A673 (cell line): ENCODE measurements around the gene PDCL3.

Source experiments
- EZH2 ChIP-seq: fragments of 200-600 bp; sonication (generic); IDR thresholded peaks from 2 replicates; pipeline ENCODE4 v1.6.1; 2017; ENCODE audit warnings: borderline replicate concordance, low read depth, mild to moderate bottlenecking, mixed read lengths, antibody characterized with exemption, low read length; ENCODE audit not compliant: poor library complexity, severe bottlenecking
- TF ChIP-seq, protein P1 (sequence below): fragments of 300-800, 200-600 bp; sonication (generic); conservative IDR thresholded peaks from 2 replicates; pipeline ENCODE4 v1.5.1; 2017; ENCODE audit warnings: low read depth, mild to moderate bottlenecking, antibody characterized with exemption, low read length, moderate library complexity, mixed read lengths

DNA sequence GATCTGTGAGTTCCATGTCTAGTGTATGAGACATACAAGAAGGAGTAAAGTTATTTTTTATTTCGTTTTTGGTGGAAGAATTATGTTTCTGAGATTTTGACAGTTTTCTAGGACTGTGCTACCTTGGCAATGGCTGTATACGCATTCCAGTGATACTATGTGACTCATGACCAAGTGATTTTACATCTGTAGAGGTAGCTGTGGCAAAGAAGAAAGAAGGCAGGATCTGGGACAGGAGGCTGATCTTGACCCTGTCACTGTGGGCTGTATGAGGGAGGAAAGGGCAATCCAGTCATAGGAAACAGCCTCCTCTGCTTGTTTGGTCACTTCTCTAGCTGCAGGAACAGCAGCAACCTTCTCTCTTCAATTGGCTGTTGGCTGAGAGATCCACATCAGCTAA, 44.0 kb upstream of the PDCL3 start:
- TF ChIP-seq, protein P1, sequence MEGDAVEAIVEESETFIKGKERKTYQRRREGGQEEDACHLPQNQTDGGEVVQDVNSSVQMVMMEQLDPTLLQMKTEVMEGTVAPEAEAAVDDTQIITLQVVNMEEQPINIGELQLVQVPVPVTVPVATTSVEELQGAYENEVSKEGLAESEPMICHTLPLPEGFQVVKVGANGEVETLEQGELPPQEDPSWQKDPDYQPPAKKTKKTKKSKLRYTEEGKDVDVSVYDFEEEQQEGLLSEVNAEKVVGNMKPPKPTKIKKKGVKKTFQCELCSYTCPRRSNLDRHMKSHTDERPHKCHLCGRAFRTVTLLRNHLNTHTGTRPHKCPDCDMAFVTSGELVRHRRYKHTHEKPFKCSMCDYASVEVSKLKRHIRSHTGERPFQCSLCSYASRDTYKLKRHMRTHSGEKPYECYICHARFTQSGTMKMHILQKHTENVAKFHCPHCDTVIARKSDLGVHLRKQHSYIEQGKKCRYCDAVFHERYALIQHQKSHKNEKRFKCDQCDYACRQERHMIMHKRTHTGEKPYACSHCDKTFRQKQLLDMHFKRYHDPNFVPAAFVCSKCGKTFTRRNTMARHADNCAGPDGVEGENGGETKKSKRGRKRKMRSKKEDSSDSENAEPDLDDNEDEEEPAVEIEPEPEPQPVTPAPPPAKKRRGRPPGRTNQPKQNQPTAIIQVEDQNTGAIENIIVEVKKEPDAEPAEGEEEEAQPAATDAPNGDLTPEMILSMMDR: no peak
- no peak for TF ChIP-seq EZH2
